HG03342 (cell line): ENCODE data around the gene PIN1.
"Not testable (repeated sequence)": the region's sequence is repeated elsewhere in the genome, so short reads cannot be mapped to it uniquely, and the experiment has no call there.

ENCODE experiments used
- ATAC-seq: cut with Tn5 transposase; IDR thresholded peaks from one replicate; pipeline ENCODE4 v1.9.1; 2021; ENCODE audit warnings: mild to moderate bottlenecking, moderate library complexity; ENCODE audit not compliant: unreplicated experiment

Gene PIN1

DNA sequence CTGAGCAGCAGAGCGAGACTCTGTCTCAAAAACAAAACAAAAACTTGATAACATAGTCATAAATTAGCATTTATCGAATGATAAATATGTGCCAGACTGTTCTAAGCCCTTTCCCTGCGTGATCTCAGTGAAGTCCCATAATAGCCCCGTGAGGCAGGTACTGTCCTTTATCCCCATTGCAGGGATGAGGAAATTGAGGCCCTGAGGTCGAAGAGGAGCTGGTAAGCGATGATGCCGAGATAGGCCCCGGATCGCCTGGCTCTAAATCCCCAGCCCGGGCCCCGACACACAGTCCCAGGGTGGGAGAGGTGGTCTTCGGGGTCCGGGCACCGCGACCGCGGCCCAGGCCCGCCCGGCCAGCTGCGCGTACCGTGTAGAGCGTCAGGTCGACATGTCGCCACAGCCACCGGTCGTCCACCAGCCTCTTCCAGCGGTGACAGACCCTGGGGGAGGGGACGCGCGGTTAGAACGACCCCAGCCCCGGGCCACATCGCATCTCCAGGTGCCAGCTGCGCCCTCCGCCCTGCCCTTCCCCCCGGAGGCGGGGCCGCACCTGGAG, 16.9 kb upstream of the PIN1 start:
- no peak for ATAC-seq

DNA sequence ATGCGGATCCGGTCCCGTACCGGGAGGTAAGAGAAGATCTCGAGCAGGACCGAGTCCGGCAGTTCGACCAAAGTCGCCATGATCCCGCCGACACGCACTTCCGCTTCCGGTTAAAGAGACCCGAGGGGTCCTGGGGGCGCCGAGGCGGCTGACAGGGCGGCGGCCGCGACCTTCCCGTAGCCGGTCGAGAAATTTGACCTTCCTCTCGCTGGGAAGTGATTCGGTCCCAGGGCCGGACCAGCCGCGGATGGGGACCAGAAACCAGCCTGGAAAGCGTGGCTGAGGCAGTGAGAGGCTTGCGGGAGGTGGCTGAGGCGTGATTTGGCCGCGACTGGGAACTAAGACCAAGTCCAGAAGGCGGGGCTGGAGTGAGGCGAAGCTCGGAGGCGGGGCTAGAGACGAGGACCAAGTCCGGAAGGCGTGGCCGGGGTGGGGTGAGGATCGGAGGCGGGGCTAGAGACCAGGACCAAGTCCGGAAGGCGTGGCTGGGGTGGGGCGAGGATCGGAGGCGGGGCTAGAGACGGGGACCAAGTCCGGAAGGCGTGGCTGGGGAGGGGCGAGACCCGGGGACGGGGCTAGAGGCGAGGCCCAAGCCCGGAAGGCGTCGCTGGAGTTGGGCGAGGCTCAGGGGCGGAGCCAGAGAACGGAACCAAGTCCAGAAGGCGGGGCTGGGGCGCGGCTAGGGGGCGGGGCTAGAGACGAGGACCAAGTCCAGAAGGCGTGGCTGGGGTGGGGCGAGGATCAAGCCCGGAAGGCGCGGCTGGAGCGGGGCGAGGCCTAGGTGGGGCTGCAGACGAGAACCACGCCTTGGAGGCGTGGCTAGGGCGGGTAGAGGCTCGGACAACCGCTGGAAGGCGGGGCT, 16.2 kb upstream of the PIN1 start, which contains the start of gene FBXL12:
Gene FBXL12, minus strand, starts transcription at position 346 of the 862 bp plus-strand sequence. Its CDS starts 266 bp downstream, at position 80.
- peak; percentile 80 for ATAC-seq

DNA sequence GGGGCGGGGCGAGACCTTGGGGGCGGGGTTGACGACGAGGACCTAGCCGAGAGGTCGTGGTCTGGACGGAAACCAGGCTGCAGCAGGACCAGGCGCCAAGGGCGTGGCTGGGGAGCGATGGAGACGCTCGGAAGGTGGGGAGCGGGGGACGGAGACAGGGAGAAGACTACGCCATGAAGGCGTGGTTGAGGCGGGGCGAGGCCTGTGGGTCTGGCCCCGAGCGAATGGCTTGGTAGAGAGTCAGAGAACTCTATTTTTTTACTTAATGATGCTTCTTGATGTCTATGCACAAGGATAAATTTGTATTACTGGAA, 15.6 kb upstream of the PIN1 start:
- no peak for ATAC-seq

DNA sequence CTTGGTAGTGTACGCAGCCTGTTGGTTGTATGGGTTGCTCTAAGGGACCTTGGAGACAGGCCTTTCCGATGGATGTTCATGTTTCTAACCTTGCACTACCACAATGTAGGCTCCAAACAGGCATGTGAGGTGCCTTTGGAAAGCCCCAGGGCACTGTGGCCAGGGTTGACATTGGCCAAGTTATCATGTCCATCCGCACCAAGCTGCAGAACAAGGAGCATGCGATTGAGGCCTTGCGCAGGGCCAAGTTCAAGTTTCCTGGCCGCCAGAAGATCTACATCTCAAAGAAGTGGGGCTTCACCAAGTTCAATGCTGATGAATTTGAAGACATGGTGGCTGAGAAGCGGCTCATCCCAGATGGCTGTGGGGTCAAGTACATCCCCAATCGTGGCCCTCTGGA, 15.1 kb upstream of the PIN1 start:
- ATAC-seq: not testable (repeated sequence)

DNA sequence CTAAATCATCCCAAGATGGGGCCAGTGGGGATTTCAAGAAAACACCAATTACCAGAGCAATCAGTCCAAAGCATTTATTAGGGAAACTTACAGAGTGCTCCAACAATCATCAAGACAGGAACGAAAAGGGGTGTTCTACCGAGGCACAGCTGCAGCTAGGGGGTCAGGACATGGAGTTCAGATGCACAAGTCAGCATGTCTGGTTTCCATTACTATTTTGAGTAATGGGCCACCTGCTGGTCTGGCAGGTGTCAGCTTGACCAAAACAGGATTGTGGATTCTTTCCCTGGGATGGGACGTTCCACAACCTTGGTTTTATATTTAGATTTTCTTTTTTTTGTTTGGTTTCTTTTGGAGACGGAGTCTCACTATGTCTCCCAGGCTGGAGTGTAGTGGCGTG, 11.3 kb upstream of the PIN1 start:
- no peak for ATAC-seq

DNA sequence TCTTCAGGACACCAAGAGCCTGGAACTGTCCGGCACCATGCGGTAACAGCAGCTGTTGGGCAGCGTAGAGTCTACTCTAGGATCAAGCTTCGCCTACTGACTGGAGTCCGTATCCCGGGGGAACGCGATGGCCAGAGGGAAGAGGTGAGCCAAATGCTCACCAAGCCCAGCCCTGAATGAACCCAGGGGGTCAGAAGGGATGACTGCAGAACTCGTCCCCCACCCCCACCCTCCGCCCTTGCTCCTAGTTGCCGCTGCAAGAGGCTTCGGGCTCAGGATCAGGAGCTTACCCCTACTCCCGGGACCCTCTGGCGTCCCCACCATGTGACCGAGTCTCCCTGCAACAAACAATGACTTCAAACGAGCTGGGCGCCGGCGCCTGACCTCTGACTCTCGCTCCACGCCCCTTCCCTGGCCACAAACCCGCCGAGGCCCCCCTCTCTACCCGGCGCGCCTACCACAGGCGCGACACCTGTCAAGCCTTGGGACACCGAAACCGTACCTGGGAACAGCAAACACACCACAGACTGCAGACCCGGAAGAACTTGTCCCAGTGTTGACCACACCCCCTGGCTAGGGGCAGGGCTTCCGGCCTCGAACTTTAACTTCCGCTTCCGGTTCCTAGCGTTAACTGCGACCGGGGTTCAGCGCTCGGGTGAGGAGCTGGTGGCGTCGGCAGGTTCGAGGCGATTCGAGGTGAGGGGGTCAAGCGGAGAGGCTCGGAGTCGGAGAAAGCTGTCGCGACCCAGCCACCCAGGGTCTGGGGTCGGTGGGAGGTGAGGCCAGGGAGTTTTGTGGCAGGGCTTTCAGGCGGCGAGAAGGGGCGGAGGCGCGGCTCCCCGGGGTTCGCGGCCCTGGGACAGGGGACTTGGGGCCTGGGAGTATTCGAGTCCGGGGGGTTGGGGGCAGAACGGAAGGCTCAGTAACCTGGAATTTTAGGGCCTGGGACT, 7.6 kb upstream of the PIN1 start, which contains the start of gene UBL5:
Gene UBL5, plus strand, starts transcription at position 630 of the 950 bp plus-strand sequence. CDS start 420 bp downstream, outside the sequence.
- peak; percentile 84 for ATAC-seq

DNA sequence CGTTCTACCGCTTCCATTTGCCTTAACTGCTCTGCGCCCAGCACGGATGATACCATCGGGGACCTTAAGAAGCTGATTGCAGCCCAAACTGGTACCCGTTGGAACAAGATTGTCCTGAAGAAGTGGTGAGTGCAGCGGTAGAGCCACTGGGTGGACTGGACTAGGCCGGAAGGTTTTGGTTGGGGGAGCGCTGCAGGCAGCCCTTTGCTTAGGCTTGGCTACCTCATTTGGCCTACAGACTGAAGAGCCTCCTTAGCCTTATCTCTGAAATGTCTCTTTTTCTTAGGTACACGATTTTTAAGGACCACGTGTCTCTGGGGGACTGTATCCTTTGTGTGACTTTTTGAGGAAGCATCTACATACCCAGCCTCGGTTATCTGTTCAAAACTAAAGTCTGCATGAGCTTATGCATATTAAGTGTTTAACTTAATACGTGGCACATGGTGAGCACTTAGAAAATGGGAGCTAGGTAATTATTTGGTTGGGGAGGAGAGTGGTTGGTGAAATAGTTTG, 6.5 kb upstream of the PIN1 start:
- ATAC-seq: no peak

DNA sequence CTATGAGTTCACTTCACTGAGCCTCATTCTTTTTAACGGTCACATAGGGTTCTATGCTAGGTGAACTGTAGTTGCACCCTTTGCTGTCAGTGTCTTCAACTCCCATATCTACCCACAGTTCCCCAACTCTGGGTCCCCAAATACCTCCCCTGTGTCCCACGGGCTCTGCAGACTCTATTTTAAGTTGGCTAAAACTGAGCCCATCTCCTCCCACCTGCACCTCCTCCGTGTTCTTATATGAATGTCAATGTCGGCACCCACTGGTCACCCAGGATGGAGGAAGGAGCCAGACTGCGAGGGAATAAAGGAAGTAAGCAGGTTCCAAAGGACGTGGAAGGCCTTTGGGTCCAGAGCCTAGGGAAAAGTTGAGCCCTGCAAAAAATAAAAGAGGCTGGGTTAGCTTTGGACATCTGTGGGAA, 802 bp upstream of the PIN1 start:
- ATAC-seq: no peak

DNA sequence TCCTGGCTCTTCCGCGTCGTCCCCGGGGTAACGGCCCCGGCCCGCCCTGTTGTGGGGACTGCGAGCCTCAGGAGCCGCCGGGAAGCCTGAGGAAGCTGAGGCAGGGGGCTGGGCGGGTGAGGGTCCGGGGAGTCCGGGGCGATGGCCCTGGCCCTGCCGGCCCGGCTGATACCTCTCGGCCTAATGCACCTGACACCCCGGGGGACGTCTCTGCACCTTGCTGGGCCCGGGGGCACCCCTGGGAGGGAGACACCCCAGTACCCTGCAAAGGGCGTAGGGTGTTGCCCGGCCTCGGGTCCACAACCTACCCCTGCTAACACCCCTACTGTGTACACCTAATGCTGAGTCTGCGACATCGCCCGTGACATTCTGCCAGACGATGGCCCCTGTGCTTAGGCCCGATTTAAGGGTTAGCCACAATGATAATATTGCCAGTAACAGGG, 410 bp downstream of the PIN1 start:
- peak; percentile 11 for ATAC-seq

DNA sequence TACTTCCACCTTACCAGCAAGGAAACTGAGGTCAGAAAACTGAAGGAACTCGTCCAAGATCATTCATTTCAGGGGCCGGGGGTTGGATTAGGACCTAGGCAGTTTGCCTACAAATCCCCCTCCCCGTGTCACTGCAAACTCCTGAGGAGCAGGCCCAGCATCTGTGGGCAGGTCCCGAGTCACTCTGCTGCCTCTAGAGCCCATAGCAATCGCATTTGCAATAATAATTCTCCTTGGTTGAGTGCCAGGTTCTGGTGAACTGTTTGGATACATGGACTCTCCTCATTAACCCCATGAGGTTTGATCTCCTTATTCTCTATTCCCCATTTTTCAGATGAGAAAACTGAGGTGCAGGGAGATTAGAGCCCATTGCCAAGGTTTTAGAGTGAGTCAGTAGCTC, 903 bp downstream of the PIN1 start:
- ATAC-seq: no peak

DNA sequence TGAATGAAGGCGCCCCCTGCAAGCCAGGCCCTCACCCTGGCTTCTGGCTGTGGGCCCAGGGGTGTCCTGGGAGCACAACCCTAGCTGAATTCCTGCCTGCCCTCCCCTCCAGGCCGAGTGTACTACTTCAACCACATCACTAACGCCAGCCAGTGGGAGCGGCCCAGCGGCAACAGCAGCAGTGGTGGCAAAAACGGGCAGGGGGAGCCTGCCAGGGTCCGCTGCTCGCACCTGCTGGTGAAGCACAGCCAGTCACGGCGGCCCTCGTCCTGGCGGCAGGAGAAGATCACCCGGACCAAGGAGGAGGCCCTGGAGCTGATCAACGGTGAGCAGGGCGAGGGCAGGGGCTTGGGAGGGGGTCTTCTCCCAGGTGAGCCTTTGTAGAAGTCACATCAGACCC, 3.2 kb downstream of the PIN1 start:
- no peak for ATAC-seq

DNA sequence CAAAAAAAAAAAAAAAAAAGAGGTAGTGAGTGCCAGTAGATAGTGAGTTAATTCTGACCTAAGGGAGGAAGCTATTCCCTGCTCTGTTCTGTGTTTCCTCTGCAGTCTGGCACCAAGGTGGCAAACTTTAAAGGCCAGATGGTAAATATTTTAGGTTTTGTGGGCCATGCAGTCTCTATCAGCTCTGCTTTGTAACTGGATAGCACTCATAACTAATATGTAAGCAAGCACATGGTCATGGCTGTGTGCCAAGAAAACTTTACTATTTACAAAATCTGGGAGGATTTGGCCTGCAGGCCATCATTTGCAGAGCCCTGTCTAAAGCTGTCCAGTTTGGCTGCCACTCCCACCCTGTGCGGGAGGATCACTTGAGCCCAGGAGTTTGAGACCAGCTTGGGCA, 4.3 kb downstream of the PIN1 start:
- ATAC-seq: no peak

DNA sequence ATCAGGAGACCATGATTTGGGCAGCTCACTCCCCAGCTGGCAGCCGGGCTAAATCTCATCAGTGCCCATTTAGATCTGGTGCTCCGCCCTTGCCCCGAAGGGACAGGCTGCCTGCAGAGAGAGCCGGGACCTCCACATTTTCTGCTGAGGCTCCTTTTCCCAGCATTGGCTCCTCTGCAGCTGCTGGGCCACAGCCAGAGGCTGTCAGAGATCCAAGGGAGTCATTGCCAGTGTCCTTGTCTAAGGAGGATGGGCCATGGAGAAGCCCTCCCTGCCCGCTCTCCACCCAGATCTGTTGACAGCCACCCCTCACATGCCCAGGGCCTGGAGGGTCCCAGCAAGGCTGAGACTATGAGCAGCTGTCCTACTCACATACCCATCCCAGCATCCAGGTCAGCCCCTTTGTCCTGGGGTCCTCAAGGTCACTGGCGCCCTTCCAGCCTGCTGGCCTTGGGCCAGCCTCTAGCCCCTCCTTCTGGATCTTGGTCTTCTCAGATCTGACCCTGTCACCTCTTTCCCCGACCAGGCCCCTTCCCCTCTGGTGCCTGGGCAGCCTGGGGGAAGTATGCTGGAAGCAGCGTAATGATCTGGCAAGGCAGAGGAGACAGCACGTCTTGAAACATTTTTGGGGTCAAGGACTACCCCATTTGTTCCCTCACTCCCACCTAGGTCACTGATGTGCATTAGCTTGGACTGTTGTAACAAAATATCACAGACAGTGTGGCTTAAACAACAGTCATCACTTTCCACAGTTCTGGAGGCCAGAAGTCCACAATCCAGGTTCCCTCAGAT, 7.9 kb downstream of the PIN1 start:
- ATAC-seq: no peak

DNA sequence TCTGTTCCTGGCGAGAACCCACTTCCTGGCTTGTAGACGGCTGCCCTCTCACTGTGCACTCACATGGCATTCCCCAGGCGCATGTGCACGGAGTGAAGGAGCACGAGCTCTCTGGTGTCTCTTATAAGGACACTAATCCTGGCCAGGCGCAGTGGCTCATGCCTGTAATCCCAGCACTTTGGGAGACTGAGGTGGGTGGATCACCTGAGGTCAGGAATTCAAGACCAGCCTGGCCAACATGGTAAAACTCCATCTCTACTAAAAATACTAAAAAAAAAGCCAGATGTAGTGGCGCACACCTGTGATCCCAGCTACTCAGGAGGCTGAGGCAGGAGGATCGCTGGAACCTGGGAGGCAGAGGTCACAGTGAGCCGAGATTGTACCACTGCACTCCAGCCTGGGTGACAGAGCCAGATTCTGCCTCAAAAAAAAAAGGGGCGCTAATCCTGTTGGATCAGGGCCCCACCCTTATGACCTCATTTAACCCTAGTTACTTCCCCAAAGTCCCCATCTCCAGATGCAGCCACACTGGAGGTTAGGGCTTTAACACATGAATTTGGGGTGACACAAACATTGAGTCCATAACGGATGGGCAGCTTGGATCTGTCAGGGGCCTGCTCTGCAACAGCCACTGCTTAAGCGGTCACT, 8.6 kb downstream of the PIN1 start:
- not testable (repeated sequence) for ATAC-seq

DNA sequence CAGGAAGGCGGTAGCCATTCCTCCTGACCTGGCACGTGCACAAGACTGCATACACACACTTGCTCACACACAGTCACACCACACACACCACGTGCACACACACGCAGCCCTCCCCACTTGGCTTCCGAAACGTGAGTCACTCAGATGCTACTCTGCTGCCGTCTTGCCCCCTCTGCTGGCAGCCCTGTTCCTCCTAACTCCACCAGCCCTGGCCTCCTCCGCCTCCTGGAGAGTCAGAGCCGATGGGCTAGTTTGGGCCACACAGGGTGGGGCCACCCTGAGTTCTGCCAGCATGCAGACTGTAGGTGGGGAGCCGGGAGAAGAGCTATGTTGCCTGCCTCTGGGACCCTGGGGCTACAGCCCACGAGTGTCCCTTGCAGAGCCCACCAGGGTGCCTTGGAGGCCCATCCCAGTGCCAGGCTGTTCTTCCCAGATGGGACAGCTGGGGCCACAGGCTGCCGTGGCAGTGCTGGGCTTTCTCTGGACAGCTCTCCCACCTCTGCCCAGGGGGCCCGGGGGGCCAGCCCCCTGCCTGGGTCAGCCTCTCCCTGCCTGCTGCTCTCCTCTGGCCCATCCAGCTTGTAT, 12.1 kb downstream of the PIN1 start:
- no peak for ATAC-seq

DNA sequence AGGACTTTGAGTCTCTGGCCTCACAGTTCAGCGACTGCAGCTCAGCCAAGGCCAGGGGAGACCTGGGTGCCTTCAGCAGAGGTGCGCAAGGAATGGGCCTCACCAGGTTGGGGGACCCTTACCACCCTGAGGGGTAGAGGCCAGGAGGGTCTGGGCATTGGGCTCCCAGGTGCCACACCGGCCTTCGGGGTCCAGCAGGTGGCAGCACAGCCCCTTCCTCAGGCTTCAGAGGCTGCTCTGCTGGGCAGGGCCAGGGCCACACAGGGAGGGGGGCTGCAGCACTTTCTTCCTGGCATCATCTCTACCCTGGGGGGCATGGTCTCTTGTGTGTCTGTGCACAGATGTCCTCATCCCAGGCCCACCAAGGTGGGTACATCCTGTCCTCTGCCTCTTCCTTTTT, 12.9 kb downstream of the PIN1 start:
- ATAC-seq: no peak

DNA sequence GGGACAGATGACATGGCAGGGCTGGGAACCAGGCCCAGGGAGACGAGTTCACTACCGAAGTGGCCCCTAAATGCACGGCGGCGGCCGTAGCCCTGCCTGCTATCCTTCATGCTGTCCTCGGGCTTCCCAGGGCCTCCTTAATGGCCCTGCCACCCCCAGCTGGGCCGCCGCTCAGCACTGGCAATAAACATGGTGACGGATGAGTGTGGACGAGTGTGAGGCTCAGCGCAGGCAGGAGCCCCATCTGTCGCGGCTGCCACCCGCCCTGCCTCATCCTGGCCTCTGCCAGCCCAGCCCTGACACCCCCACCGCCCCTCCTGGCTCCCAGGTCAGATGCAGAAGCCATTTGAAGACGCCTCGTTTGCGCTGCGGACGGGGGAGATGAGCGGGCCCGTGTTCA, 13.6 kb downstream of the PIN1 start:
- ATAC-seq: no peak

DNA sequence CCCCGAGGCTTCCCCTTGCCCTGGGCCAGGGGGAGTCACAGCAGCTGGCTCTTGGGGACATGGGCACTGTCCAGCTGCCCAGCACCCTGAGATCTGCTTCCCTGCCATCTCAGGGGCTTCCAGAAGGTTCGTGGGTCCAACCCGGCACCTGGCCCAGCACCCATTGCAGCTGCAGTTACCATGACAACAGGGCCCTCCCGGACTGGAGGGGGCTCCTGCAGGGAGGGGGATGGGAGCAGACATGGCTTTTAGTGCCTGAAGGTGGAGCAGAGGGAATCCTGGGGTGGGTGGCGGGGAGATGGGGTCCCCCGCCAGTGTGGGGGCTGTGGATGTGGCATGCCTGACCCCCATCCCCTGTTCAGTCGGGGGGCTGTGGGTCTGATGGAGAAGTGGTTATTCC, 14.7 kb downstream of the PIN1 start:
- no peak for ATAC-seq

DNA sequence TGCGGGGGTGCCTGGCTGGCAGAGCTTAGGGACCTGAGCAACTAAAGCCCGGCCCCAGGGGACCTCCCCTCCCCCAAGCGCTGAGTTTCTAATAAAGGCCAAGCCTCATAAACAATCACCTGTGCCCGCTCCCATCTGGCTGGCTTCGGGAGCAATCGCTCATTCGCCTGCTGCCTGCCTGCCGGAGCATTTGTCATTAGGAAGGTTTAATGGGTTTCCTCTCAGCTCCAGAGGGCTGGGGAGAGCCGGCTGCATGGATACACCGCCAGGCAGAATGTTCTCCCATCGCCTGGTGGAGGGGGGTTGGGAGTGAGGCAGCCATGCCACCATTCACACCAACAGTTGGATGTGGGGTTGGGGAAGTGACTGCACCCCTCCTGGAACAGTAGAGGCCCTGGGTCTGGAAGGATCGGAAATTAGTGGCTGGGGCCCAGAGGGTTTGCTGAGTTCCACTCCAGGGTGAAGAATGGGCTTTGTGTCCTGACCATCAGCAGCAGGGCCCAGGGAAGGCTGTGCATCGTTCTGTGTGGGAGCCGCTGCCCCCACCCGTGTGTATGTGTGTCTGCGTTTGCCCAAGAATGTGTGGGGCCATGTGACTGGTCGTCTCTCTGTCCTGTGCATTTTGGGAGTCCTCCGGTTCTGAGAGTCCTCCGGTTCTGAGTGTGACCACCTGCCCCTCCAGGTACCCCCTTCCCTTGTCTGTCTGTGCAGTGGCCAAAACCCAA, 15.3 kb downstream of the PIN1 start:
- ATAC-seq: no peak
